Testis (tissue), 2 donors: ENCODE data around the gene ALAD.

Experiments
- CTCF ChIP-seq, 3 experiments: fragments of 450-650 bp in 2 of 3; fragments of 200-600 bp in 1 of 3; sonication (generic) in 1 of 3; IDR thresholded peaks; one replicate each; pipeline ENCODE4 v1.5.1; 2016 to 2019; ENCODE audit warnings: antibody characterized with exemption in 3 of 3, mild to moderate bottlenecking in 2 of 3, moderate library complexity in 1 of 3
- POLR2A ChIP-seq: fragments of 450-650 bp; IDR thresholded peaks from one replicate; pipeline ENCODE4 v1.6.1; 2017; ENCODE audit warnings: antibody characterized with exemption, mild to moderate bottlenecking, moderate library complexity

DNA sequence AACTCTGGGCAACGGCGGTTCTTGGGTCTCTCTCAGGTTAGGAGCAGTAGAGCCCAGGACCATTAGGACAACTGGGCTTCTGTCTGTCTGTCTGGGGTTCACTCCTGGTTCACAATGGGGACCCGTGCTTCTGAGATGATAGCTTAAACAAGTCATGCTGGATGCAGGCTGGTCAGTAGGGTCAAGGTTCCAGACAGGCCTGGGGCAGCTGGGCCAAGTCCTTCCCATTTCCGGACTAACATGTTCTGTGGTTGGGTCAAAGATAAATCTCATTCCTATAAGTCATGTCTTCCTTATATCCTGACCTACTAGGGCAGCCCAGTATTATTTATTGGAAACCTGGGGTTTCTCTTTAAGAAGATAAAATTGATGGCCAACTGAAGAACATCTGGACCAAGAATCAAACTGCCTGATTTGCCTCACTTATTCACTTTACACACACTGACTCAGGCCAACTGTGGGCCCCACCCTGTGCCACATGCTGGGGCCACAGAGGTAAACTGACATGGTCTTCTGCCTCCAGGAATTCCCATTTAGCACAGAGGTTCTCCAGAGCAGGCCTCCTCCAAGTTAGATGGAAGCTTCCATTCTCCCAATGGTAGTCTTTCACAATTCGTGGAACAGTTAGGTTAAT, 32.6 kb downstream of the ALAD start:
- TF ChIP-seq CTCF (IDR thresholded peaks at IDR 0.05) (no peak), POLR2A (no peak)
